ENCODE data around the gene CSTPP1. TPM values are rescaled to one million over a fixed set of nuclear protein-coding genes. Genes with fewer than 3 reads are reported as not detected.

CSTPP1 gene
- total and polyA plus RNA-seq, 2 donors = 20.7 to 20.9 TPM

DNA sequence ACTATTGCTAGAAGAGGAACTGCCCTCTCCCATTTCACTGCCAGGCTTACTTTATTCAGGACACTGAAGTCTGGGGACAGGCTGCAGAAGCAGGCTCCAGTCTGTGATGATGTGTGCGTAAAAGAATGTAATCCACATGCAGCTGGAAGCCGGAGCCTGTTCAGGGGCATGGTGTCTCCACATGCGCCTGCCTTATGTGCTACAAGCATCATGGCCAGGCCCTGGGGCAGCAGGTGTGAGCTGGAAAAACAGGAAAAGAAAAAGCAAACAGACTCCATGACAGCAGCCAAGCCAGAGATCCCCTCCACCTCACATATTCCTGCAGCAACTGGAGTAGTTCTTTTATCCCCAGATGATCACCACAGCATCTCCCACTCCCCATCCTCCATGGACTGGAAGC, 206.8 kb downstream of the CSTPP1 start:
- Histone ChIP-seq H3K36me3 (ENCODE audit: insufficient read depth) (no peaks in the 10 kb centered on the region), H3K27ac (ENCODE audit: low read depth) (no peak overlapping the region), H3K4me1 (ENCODE audit: insufficient read depth) (no peaks in the 10 kb centered on the region), H3K4me3 (ENCODE audit: low read depth, low read length) (no peak overlapping the region)
- peak; percentile 45 for DNase-seq (ENCODE audit: extremely low spot score)
- WGBS = 25% methylated on average over 3 of the region's 3 CpGs

DNA sequence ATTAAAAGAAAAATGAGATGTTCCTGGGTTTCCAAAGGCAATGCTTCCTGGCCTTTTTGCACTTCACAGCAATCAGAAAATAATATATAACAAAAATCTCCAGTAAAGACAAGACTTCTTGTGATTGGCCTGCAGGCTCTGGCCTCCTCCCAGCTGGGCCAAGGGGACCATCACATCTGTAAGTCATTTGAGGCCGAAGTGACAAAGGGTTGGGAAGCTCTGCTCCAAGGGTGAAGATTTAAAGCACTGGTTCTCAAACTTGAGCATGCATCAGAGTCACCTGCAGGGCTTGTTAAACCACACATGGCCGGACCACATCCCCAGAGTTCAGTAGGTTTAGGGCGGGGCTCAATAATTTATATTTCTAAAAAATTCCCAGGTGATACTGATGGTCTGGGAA, 208.0 kb downstream of the CSTPP1 start:
- no peak overlapping the region for H3K4me3 ChIP-seq (ENCODE audit: low read depth, low read length)
- WGBS = 91% methylated on average over 3 of the region's 3 CpGs
- no peak overlapping the region for H3K27ac ChIP-seq (ENCODE audit: low read depth)
- no peak for DNase-seq (ENCODE audit: extremely low spot score)
- H3K36me3 ChIP-seq (ENCODE audit: insufficient read depth) = no peaks in the 10 kb centered on the region
- H3K4me1 ChIP-seq (ENCODE audit: insufficient read depth) = no peaks in the 10 kb centered on the region

DNA sequence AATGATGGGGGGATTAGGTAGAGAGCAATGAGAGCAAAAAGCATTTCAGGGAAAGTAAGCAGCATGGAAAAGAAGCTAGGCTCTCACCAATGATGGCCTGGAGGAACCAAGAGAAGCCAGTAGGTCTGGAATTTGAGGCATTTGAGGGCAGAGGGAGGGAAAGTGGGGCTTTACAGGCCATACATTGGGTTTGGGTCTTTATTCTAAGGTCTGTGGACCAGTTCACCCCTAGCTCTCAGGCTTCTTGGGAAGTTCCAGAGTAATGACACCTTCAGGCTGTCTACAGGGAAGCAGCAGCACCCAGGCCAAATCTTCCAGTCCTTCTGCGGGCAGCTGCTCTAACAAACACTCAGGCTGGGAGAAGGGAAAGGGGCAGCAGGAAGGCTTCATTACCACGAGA, 210.7 kb downstream of the CSTPP1 start:
- DNase-seq (ENCODE audit: extremely low spot score) = no peak
- H3K36me3 ChIP-seq (ENCODE audit: insufficient read depth) = no peaks in the 10 kb centered on the region
- H3K4me3 ChIP-seq (ENCODE audit: low read depth, low read length) = no peak overlapping the region
- 88% methylated on average over 2 of the region's 2 CpGs for WGBS
- no peak overlapping the region for H3K27ac ChIP-seq (ENCODE audit: low read depth)
- H3K4me1 ChIP-seq (ENCODE audit: insufficient read depth) = no peaks in the 10 kb centered on the region

DNA sequence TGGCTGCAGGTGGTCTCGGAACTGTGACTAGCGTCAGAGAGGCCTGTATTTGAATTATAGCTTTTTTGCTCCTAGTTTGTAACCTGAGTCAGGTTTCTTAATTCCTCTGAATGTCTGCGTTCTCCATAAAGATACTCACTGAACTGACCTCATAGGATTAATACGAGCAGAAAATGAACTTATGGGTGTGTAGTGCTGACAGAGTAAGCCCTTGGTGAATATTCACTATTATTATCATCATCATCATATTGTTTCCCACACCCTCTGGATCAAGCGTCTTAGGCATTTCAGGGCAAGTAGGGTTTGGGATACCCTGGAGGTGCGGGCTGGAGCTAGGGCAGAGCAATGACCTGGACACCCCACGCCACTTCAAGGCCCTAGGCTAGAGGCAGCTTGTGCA, 211.1 kb downstream of the CSTPP1 start:
- Histone ChIP-seq H3K4me1 (ENCODE audit: insufficient read depth) (no peaks in the 10 kb centered on the region), H3K36me3 (ENCODE audit: insufficient read depth) (no peaks in the 10 kb centered on the region), H3K4me3 (ENCODE audit: low read depth, low read length) (no peak overlapping the region), H3K27ac (ENCODE audit: low read depth) (no peak overlapping the region)
- no peak for DNase-seq (ENCODE audit: extremely low spot score)
- WGBS = 96% methylated on average over 7 of the region's 7 CpGs

DNA sequence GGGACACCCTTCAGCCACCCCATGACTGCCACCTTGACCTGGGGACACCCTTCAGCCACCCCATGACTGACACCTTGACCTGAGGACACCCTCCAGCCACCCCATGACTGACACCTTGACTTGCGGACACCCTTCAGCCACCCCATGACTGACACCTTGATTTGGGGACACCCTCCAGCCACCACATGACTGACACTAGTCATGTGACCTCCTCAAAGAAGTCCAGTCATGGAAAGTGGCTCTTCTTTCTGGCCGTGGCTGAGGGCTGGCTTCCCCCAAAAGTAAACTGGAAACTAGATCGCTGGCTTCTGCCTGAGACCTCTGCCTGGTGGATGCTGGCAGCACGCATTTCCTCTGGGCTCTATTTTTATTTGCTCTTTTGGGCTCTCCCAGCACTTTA, 211.7 kb downstream of the CSTPP1 start:
- DNase-seq (ENCODE audit: extremely low spot score) = no peak
- no peaks in the 10 kb centered on the region for H3K36me3 ChIP-seq (ENCODE audit: insufficient read depth)
- 95% methylated on average over 4 of the region's 4 CpGs for WGBS
- no peak overlapping the region for H3K27ac ChIP-seq (ENCODE audit: low read depth)
- no peak overlapping the region for H3K4me3 ChIP-seq (ENCODE audit: low read depth, low read length)
- no peaks in the 10 kb centered on the region for H3K4me1 ChIP-seq (ENCODE audit: insufficient read depth)

DNA sequence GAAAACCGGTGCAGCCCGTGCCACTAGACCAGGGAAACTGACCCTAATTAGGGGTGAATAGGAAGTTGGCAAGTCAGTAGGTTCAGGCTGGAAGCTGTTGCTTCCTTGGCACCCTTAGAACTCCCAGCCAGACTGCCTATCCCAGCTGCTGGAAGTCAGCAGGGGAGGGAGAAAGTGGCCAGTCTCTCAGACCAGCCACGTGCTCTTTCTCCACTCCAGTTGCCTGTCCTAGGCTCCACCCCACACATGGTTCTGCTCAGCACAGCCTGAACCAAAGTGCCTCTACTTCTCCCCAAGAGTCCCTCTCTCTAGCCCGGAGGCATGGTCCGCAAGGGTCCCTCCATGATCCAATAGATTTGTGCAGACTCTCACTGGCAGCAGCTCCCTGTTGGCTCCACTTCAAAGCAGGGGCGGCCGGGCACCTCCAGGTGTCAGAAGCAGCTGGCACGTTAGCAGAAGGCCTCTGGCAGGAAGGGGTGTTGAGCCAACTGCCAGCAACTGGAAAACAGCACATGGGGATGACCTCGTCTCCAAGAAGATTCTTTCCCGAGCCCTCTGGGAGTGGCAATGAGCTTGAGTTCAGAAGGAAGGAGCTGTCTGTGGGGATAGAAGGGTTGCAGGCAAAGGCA, 212.5 kb downstream of the CSTPP1 start:
- Histone ChIP-seq H3K36me3 (ENCODE audit: insufficient read depth) (no peaks in the 10 kb centered on the region), H3K4me3 (ENCODE audit: low read depth, low read length) (no peak overlapping the region), H3K27ac (ENCODE audit: low read depth) (no peak overlapping the region), H3K4me1 (ENCODE audit: insufficient read depth) (no peaks in the 10 kb centered on the region)
- WGBS = 70% methylated on average over 10 of the region's 10 CpGs
- no peak for DNase-seq (ENCODE audit: extremely low spot score)

DNA sequence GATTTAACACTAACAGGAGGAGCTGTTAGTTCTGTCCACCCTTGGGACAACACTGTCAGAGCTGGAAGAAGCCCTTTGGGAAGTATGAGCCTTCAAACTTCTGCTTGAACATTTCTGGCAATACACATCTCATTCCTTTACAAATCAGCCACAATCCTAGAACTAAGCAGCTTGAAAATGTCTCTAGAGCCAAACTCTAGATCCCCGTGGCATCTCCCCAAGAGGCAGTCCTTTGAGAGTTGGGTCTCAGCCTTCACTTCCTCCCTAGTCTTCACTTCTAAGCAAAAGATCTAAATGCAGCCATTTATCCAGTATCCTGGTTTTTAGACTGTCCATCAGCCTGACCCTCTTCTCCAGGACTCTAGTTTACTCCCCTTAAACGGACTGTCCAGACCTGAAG, 213.2 kb downstream of the CSTPP1 start:
- no peak for DNase-seq (ENCODE audit: extremely low spot score)
- no peak overlapping the region for H3K4me3 ChIP-seq (ENCODE audit: low read depth, low read length)
- H3K4me1 ChIP-seq (ENCODE audit: insufficient read depth) = no peaks in the 10 kb centered on the region
- H3K36me3 ChIP-seq (ENCODE audit: insufficient read depth) = no peaks in the 10 kb centered on the region
- no peak overlapping the region for H3K27ac ChIP-seq (ENCODE audit: low read depth)
- 55% methylated on average over 2 of the region's 2 CpGs for WGBS

DNA sequence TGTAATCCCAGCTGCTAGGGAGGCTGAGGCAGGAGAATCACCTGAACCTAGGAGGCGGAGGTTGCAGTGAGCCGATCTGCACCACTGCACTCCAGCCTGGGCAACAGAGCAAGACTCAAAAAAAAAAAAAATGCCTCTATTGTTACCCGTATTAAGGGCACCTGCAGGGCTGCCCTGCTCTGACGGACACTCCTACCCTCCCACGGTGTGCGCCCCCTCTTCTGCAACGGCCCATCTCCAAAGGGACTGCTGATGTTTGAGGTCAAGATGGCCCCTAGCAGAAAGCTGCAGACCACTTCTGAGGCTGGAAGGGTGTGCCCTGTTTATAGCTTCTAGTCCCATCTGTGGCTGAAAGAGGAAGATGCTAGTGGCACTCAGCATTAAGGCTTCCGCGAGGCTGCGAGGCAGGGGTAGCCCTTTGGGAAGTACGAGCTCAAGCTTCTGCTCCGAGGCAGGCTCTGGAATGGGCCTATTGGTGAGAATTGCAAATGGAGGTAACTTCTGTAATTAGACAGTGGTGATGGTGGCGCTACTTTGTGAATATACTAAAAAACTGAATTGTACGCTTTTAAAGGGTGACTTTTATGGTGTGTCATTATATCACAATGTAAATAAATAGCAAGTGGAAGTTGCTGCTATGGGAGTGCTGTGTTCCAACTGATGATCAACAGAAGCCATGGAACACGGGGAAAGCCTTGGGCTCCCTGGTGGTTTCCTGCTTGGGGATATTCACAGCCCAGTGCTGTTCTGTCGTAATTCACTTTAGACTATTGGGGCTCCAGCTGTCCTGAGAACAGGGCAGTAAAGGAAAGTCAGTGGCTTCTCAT, 215.8 kb downstream of the CSTPP1 start:
- DNase-seq (ENCODE audit: extremely low spot score) = no peak
- WGBS = 88% methylated on average over 16 of the region's 16 CpGs
- no peaks in the 10 kb centered on the region for H3K36me3 ChIP-seq (ENCODE audit: insufficient read depth)
- H3K4me3 ChIP-seq (ENCODE audit: low read depth, low read length) = no peak overlapping the region
- no peaks in the 10 kb centered on the region for H3K4me1 ChIP-seq (ENCODE audit: insufficient read depth)
- no peak overlapping the region for H3K27ac ChIP-seq (ENCODE audit: low read depth)

DNA sequence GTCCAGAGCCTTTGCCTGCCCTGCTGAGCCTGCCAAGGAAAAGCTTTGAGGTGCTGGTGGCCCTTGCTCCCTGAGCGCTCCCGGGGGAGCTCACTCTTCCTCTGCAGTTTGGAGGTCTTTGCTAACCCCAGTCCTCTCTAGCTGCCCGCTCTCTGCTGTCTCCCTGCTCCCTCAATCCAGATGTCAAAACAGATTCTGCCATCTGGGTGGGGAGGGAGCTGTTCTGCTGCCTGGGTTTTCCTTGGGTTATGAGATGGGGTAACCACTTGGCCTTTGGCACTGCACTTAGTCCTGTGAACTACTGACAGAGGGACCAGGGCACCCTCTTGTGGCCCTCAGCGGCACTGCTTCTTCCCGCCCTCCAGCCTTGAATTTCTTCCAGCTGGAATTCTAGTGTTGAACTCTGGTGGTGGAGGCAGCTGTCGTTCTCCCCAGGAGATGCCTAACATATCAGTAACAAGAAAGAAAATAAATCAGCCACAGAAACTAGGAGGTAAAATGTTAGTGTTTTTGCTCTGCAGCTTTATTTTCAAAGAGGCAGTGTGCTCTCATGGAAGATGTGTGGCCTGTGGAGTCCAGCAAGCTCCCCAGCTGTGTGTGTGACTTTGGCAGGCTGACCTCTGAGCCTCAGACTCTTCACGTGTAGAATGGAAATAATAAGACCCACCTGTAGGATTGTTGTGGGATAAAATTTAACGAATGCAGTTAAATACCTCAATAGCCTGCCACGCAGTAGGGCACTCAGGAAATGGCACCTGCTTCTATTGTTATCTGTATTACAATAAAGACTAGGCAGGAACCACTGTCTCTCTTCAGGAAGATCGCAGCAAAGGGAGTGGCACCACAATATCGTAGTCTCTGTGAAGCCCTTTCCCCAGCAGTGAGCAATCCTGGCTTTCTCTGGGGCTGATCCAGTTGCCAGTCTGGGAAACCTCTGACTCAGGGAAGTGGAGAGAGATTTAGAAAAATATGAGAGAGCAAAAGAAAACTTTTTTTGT, 216.7 kb downstream of the CSTPP1 start:
- H3K4me1 ChIP-seq (ENCODE audit: insufficient read depth) = no peaks in the 10 kb centered on the region
- H3K36me3 ChIP-seq (ENCODE audit: insufficient read depth) = no peaks in the 10 kb centered on the region
- WGBS = 42% methylated on average over 11 of the region's 11 CpGs
- no peak overlapping the region for H3K4me3 ChIP-seq (ENCODE audit: low read depth, low read length)
- no peak overlapping the region for H3K27ac ChIP-seq (ENCODE audit: low read depth)
- DNase-seq (ENCODE audit: extremely low spot score) = no peak

DNA sequence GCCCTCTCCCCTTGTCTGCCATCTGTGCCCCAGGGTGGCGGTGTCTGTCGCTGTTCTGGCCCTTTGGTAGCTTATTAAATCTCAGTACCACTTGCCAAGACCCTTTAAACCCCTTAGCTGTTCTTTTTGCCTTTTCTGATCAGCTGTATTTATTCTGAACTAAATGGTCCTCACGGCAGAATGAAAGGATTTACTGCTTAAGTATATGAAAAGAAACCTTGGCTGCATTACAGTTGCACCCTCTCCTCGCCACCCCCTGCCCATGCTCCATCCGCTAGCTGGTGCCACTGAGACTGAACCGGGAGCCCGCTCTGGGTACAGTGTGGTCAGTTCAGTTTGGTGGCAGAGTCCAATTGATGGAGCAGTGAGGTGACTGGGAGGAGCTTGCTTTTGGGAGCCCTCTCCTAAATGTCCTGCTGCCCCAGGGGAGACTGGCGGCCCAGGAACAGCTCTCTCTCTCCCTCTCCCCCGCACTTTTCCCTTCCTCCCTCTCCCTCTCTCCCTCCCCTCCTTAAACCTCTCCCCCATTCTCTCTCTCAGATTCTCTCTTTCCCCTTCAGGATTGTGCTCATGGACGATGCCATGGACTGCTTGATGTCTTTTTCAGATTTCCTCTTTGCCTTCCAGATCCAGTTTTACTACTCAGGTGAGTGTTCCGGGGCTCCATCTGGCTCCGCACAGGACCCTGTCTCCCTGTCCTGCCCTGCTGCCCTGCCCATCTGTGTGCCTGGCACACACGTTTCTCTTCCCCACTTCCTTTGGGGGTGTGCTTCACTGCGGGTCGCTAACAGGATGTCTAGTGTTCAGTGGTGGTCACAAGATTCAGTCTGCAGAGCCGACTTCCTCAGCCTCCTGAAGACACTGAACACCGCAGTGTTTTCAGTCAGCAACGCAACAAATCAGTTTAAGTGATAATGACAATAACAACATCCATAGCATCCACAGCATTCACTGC, 218.3 kb downstream of the CSTPP1 start:
- WGBS = 75% methylated on average over 18 of the region's 18 CpGs
- no peak overlapping the region for H3K4me3 ChIP-seq (ENCODE audit: low read depth, low read length)
- no peaks in the 10 kb centered on the region for H3K36me3 ChIP-seq (ENCODE audit: insufficient read depth)
- no peak overlapping the region for H3K27ac ChIP-seq (ENCODE audit: low read depth)
- H3K4me1 ChIP-seq (ENCODE audit: insufficient read depth) = no peaks in the 10 kb centered on the region
- DNase-seq (ENCODE audit: extremely low spot score) = no peak

DNA sequence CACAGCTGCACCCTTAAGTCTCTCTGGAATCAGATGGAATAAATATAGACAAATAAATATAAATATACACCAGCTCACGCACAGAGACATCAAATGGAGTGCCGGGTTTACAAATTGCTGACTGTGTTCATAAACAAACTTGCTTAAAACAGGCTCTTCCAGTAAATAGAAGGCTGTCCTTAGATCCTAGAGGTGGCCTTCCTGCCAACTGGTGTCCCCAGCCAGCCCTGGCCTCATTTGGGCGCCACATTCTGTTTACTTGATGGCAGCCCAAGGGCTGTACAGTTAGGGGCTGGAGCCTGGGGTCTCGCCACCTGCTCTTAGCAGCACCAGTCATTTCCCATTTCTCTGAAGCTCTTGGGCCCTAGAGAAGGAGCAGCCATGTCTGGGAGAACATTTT, 219.3 kb downstream of the CSTPP1 start:
- no peaks in the 10 kb centered on the region for H3K36me3 ChIP-seq (ENCODE audit: insufficient read depth)
- DNase-seq (ENCODE audit: extremely low spot score) = no peak
- WGBS = 83% methylated on average over 4 of the region's 4 CpGs
- no peaks in the 10 kb centered on the region for H3K4me1 ChIP-seq (ENCODE audit: insufficient read depth)
- no peak overlapping the region for H3K4me3 ChIP-seq (ENCODE audit: low read depth, low read length)
- H3K27ac ChIP-seq (ENCODE audit: low read depth) = no peak overlapping the region

DNA sequence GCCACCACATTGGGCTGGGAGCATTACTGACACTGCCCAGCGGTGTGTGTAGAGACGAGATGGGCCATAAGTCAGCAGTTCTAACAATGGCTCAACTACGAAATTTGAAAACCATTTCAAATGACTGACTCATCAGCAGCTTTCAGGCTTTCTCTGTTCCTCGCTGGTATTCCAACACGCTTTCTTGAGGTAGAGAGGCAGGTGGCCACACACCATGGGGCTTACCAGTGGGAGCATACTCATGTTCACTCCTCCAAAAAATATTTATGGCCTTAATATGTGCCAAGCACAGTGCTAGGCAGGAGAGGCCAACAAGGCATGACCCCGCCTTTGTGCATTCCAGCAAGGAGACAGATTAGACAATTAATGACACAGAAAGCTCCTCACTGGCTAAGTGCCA, 219.8 kb downstream of the CSTPP1 start:
- DNase-seq (ENCODE audit: extremely low spot score) = no peak
- 92% methylated on average over 6 of the region's 6 CpGs for WGBS

DNA sequence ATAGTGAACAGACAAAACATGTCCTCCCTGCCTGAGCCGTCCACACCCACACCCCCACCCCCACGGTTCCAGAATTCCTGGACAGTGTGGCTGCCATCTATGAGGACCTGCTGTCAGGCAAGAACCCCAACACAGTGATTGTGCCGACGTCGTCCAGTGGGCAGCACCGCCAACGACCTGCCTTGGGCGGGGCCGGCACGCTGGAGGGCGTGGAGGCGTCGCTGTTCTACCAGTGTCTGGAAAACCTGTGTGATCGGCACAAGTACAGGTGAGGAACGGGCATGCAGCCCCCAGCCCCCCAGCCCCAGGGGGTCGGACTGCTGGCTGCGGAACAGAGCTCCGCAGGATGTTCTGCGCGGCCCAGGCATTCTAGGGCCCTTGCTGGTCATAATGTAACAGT, 220.4 kb downstream of the CSTPP1 start:
- Histone ChIP-seq H3K27ac (ENCODE audit: low read depth) (no peak overlapping the region), H3K4me3 (ENCODE audit: low read depth, low read length) (no peak overlapping the region), H3K36me3 (ENCODE audit: insufficient read depth) (no peaks in the 10 kb centered on the region), H3K4me1 (ENCODE audit: insufficient read depth) (no peaks in the 10 kb centered on the region)
- DNase-seq (ENCODE audit: extremely low spot score) = no peak
- WGBS = 90% methylated on average over 20 of the region's 20 CpGs

More for the DNA sequence above, 219.8 kb downstream of the CSTPP1 start:
- Histone ChIP-seq H3K36me3 (ENCODE audit: insufficient read depth) (no peaks in the 10 kb centered on the region), H3K27ac (ENCODE audit: low read depth) (no peak overlapping the region), H3K4me3 (ENCODE audit: low read depth, low read length) (no peak overlapping the region), H3K4me1 (ENCODE audit: insufficient read depth) (no peaks in the 10 kb centered on the region)
